NCI-H2227 treated with DMSO at 0.1 percent for 48 hours (cell line): Measurements from ENCODE around the gene FNIP1.
"Not testable (repeated sequence)": the region's sequence is repeated elsewhere in the genome, so short reads cannot be mapped to it uniquely, and the experiment has no call there.

Source experiments
- DNase-seq: peaks from one replicate; lab custom pipeline; 2025; lab: John Stamatoyannopoulos, UW

Gene FNIP1

DNA sequence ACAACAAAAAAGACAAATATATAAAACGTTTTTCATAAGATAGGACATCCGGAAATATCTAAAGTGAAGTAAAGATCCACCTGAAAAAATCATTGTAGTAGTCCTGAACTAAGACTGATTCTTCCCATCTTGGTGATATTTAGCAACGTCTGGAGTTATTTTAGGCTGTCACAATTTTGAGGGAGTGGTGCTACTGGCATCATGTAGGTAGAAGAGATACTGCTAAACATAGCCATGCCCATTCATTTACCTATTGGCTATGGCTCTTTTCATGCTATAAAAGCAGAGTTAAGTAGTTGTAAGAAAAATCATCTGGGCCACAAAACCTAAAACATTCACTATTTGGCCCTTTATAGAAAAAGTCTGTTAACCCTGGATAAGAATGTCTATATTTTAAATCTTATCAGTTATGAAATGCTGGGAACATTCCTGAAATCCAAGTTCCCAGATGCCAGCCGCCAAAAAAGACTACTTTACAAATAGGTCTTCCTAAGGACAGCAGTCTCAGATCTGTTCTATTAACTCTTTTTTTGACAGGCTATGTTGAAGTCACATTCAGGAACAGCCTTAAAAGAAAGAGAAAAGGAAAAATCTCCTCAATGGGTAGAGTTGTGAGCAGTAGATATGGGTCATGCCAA, 188.8 kb downstream of the FNIP1 start:
- DNase-seq = no peak

DNA sequence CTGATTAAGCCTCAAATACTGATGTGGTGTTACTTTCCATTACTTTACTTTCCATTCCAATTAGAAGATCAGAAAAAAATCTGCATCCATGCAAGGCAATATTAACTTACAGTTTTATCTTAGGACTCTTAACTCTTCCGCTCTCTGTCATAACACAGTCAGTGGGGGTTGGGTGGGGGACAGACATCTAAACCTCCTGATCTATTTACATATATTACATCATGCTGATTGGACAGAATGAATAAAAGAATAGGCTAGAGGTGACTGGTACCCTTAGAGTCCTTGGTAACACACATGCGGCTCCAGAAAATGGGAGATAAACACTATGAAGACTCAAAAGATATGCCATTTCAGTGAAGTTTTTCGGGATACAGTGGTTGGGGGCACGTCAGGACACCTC, 189.4 kb downstream of the FNIP1 start:
- no peak for DNase-seq

DNA sequence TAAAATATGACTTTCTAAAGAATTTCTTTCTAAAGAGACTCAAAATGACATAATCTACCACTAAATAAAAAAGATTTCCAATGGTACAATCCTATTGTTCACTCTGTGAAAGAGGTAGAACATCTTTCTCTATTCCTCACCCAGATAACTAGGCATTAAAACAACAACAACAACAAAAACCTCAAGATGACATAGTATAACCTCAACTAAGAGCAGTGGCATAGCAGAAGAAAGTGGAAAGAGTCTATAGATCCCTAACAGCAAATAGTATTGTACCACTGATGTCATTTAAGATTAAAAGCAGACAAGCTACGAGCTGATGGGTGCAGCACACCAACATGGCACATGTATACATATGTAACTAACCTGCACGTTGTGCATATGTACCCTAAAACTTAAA, 191.7 kb downstream of the FNIP1 start:
- no peak for DNase-seq

DNA sequence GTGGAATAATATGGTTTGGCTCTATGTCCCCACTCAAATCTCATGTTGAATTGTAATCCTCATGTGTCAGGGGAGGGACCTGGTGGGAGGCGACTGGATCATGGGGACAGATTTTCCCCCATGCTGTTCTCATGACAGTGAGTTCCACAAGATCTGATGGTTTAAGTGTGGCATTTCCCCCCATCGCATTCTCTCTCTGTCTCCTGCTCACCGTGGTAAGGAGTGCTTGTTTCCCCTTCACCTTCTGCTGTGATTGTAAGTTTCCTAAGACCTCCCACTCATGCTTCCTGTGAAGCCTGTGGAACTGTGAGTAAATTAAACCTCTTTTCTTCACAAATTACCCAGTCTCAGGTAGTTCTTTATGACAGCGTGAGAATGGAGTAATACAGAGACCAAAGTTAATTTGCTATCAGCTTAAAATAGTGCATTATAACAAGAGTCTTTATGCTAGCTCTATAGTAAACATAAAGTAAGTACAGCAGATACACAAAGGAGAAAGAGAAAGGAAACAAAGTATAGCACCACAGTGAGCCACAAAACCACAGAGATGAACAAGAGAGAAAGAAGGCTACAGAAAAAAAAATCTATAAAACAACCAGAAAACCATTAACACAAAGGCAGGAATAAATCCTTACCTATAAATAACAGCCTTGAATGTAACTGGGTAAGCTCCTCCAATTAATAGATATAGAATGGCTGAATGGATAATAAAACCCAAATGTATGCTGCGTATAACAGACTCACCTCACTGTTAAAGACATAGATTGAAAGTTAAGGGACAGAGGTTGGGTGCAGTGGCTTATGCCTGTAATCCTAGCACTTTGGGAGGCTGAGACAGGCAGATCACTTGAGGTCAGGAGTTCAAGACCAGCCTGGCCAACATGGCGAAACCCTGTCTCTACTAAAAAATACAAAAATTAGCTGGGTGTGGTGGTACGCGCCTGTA, 201.5 kb downstream of the FNIP1 start:
- DNase-seq = no peak

DNA sequence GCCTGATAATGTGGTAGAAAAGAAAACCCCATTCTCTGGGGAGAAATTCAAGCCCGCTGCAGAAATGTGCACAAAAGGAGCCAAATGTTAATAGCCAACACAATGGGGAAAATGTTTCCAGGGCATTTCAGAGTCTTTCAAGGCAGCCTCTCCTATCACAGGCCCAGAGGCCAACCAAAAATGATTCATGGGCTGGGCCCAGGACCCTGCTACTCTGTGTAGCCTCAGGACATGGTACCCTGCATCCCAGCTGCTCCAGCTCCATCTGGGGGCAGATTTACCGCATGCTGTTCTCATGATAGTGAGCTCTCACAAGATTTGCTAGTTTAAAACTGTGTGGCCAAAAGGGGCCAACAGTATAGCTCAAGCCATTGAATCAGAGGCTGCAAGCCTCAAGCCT, 202.9 kb downstream of the FNIP1 start:
- DNase-seq = no peak

DNA sequence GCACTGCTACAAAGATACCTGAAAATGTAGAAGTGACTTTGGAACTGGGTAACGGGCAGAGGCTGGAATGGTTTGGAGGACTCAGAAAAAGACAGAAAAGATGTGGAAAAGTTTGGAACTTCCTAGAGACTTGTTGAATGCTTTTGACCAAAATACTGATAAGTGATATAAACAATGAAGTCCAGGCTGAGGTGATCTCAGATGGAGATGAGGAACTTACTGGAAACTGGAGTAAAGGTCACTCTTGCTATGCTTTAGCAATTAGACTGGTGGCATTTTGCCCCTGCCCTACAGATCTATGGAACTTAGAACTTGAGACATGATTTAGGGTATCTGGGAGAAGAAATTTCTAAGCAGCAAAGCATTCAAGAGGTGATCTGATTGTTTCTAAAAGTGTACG, 203.4 kb downstream of the FNIP1 start:
- DNase-seq = not testable (repeated sequence)
